Measurements from ENCODE around the gene LRRC25. TPM values are rescaled to one million over a fixed set of nuclear protein-coding genes. Genes with fewer than 3 reads are reported as not detected.

The LRRC25 gene
- total RNA-seq, 6 donors from 2014 or later = 4.0 to 49.4 (median 24.0) TPM

DNA sequence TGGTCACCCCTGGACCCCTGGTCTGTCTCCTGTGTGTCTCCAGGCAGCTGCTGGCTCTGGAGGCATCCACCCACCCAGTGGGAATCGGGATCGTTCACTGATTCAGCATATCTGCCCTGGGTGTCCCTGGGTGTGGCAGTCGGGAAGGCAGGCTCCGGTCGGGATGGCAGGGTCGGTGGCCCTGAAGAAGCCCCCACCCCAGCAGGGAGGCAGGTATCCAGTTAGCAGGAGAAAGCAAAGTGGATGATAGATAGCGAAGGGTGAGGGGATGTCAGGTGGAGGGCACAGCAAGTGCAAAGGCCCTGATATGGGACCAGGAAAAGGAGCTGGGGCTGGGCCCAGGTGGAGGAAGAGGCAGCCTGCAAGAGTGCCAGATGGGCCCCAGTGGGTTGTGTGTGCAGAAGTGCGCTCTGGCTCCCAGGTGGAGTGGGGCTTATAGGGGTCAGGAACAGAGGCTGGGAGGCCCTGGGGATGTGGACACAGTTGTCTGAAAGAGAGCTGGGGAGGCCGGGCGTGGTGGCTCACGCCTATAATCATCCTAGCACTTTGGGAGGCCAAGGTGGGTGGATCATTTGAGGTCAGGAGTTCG is 24.0 kb upstream of the LRRC25 start:
- no peaks in the 10 kb centered on the region for H3K36me3 ChIP-seq
- H3K27ac ChIP-seq = peak overlapping the region in 2 of 4 donors; percentile 71 to 94
- no peak for ATAC-seq (ENCODE audit: low FRiP score in 2 of 2)
- DNase-seq = peak in 1 of 2 donors; percentile 55
- H3K9me3 ChIP-seq = no peaks in the 10 kb centered on the region
- no peak for TF ChIP-seq POLR2AphosphoS5 (IDR thresholded peaks at IDR 0.05)
- no peak for TF ChIP-seq EP300 (IDR thresholded peaks at IDR 0.05)
- TF ChIP-seq, protein P1, sequence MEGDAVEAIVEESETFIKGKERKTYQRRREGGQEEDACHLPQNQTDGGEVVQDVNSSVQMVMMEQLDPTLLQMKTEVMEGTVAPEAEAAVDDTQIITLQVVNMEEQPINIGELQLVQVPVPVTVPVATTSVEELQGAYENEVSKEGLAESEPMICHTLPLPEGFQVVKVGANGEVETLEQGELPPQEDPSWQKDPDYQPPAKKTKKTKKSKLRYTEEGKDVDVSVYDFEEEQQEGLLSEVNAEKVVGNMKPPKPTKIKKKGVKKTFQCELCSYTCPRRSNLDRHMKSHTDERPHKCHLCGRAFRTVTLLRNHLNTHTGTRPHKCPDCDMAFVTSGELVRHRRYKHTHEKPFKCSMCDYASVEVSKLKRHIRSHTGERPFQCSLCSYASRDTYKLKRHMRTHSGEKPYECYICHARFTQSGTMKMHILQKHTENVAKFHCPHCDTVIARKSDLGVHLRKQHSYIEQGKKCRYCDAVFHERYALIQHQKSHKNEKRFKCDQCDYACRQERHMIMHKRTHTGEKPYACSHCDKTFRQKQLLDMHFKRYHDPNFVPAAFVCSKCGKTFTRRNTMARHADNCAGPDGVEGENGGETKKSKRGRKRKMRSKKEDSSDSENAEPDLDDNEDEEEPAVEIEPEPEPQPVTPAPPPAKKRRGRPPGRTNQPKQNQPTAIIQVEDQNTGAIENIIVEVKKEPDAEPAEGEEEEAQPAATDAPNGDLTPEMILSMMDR (IDR thresholded peaks at IDR 0.05) = no peak
- no peak for TF ChIP-seq POLR2A (IDR thresholded peaks at IDR 0.05)
- H3K4me1 ChIP-seq = peaks cover 44 to 74% (median 52%) of the 10 kb centered on the region in 4 donors
- no peaks in the 10 kb centered on the region for H3K27me3 ChIP-seq
- H3K4me3 ChIP-seq = no peak overlapping the region
- WGBS, 2 donors = 82 to 91% methylated on average over 10 to 12 of the region's 12 CpGs

DNA sequence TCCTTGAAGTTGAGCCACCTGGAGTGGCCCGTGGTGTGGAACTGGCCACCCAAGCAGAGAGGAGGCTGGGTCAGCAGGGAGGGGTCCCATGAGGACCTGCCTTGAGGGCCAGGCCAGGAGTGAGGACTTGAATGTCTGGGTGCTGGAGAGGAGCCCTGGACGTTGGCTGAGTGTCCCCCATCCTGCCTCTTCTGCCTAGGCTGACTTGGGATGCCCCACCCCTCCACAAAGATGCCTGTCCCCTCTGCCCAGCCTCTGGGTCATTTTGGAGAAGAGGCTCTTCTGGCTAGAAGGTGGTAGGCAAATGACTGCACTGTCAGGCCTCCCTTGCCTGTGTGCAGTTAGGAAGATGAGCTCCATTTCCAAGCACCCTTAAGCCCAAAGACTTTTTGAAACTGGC is 23.5 kb upstream of the LRRC25 start:
- H3K4me1 ChIP-seq = peaks cover 49 to 74% (median 55%) of the 10 kb centered on the region in 4 donors
- H3K27me3 ChIP-seq = no peaks in the 10 kb centered on the region
- TF ChIP-seq EP300 (IDR thresholded peaks at IDR 0.05) (no peak), POLR2AphosphoS5 (IDR thresholded peaks at IDR 0.05) (no peak), POLR2A (IDR thresholded peaks at IDR 0.05) (no peak)
- TF ChIP-seq, protein P1 (IDR thresholded peaks at IDR 0.05) = no peak
- no peaks in the 10 kb centered on the region for H3K9me3 ChIP-seq
- no peak for ATAC-seq (ENCODE audit: low FRiP score in 2 of 2)
- peak overlapping the region in 3 of 4 donors; percentile 71 to 94 (median 94) for H3K27ac ChIP-seq
- H3K4me3 ChIP-seq = peak overlapping the region in 1 of 4 donors; percentile 82
- WGBS, 2 donors = 49 to 50% methylated on average over 2 of the region's 2 CpGs
- H3K36me3 ChIP-seq = no peaks in the 10 kb centered on the region
- DNase-seq = no peak

DNA sequence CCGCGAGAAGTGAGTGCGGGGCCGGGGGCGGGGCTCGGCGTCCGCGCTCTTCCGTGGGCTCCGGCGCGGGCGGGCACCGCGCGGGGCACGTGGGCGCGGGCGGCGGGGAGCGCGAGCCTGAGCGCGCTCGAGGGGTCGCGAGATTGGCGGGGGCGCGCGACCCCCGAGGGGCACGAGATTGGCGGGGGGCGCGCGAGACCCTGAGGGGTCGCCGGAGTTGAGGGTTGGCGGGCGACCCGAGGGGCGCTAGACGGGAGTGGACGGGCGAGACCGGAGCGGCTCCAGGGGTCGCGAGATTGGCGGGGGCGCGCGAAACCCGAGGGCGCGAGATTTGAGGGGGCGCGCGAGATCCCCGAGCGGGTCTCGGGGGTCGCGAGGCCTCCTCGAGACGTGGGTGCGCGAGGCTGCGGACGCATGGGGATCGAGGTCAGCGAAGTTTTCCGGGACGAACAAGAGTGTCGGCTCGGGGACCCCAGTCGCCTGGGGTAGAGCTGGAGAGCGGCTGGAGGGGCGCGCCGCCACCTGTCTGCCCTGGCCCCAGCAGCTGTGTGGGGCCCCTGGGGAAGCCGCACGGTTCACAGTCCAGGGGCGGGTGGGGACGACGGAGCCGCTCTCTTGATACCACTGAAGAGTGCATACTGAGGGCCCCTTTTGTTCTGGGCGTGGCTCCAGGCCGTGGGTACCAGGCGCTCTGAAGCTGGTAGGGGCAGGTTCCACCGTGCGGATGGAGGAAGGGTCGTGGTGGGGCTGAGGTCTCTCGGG is 22.5 kb upstream of the LRRC25 start:
- no peak for TF ChIP-seq POLR2A (IDR thresholded peaks at IDR 0.05)
- TF ChIP-seq, protein P1 (IDR thresholded peaks at IDR 0.05) = peak in 1 of 6 experiments; percentile 5
- peak overlapping the region; percentile 71 to 94 (median 90) for H3K27ac ChIP-seq
- no peaks in the 10 kb centered on the region for H3K9me3 ChIP-seq
- H3K27me3 ChIP-seq = no peaks in the 10 kb centered on the region
- H3K4me1 ChIP-seq = peaks cover 59 to 79% (median 60%) of the 10 kb centered on the region in 4 donors
- 2% methylated on average over 10 to 47 of the region's 97 CpGs for WGBS, 2 donors
- peak in 1 of 2 donors; percentile 88 for DNase-seq
- ATAC-seq (ENCODE audit: low FRiP score in 2 of 2) = no peak
- peak overlapping the region; percentile 68 to 94 (median 81) for H3K4me3 ChIP-seq
- H3K36me3 ChIP-seq = no peaks in the 10 kb centered on the region

DNA sequence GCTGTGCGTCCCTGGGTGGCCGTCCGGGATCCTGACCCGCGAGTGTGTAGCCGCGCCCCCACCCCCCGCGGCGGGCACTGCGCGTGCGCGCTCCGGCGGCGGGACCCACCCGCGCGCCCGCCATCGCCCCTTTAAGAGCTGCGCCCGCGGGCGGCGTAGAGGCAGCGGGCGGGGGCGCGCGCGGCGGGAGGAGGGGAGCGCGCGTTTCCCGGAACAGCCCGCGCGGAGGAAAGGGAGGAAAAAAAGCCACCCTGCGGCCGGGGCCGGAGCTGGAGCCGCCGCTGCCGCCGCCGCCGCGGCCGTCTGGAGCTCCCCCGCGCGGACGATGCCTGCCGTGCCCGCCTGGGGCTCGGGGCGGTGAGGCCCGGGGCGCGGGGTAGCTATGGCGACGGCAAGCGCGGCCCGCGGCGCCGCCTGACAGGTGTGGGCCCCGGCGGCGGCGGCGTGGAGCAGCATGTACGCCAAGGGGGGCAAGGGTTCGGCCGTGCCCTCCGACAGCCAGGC is 21.8 kb upstream of the LRRC25 start, which contains the start of gene SSBP4:
TSS of gene SSBP4 (plus strand) at position 204 of the 504 bp plus-strand sequence. CDS start at position 455, 251 bp downstream.
- Histone ChIP-seq H3K9me3 (no peaks in the 10 kb centered on the region), H3K27ac (peak within 1 kb of the TSS; percentile 87 to 94 (median 91)), H3K4me3 (peak within 1 kb of the TSS; percentile 68 to 94 (median 81)), H3K27me3 (no peaks in the 10 kb centered on the region), H3K36me3 (no peaks in the 10 kb centered on the region), H3K4me1 (peaks cover 65 to 86% (median 66%) of the 10 kb centered on the region in 4 donors)
- DNase-seq (peak; percentile 63 to 95), ATAC-seq (ENCODE audit: low FRiP score in 2 of 2) (peak; percentile 0 to 49)
- TF ChIP-seq EP300 (IDR thresholded peaks at IDR 0.05) = no peak
- TF ChIP-seq POLR2AphosphoS5 (IDR thresholded peaks at IDR 0.05) = peak in 1 of 2 donors; percentile 63
- TF ChIP-seq POLR2A (IDR thresholded peaks at IDR 0.05) = peak in 2 of 4 donors; percentile 40 to 63
- TF ChIP-seq, protein P1 (IDR thresholded peaks at IDR 0.05) = peak; percentile 40 to 92 (median 75)
- no CpG with 5 or more reads among the region's 80 CpGs for WGBS, 2 donors

Measured in upper lobe of left lung (tissue), 6 donors.